Brain microvascular endothelial cell (primary cell): Measurements from ENCODE around the gene SMIM35.
"Not testable (repeated sequence)": the region's sequence is repeated elsewhere in the genome, so short reads cannot be mapped to it uniquely, and the experiment has no call there.

Experiments
- DNase-seq: peaks from one replicate; pipeline ENCODE4 v3.0.0-alpha.2; 2020
- H3K27ac ChIP-seq: fragments of 250-450 bp; sonication (Bioruptor Pico); 2 replicates; pipeline ENCODE4 v1.5.1; 2020; ENCODE audit warnings: mild to moderate bottlenecking, moderate library complexity
- H3K27me3 ChIP-seq: fragments of 250-450 bp; sonication (Bioruptor Pico); replicated peaks from 2 replicates; pipeline ENCODE4 v1.5.1; 2020; ENCODE audit warnings: mild to moderate bottlenecking
- H3K36me3 ChIP-seq: fragments of 250-450 bp; sonication (Bioruptor Pico); replicated peaks from 2 replicates; pipeline ENCODE4 v1.5.1; 2020; ENCODE audit warnings: mild to moderate bottlenecking
- H3K4me3 ChIP-seq: 2 replicates; pipeline ENCODE4 v1.5.1; 2011; ENCODE audit warnings: low read depth, mild to moderate bottlenecking, control low read depth, low read length, moderate library complexity
- CTCF ChIP-seq: IDR thresholded peaks from 2 replicates; pipeline ENCODE4 v1.5.1; 2011; ENCODE audit warnings: low read depth, mild to moderate bottlenecking, moderate library complexity, low read length, control low read depth, inconsistent platforms; ENCODE audit errors: missing control alignments
- in situ Hi-C: cut with HindIII; loops from 2 replicates; pipeline ENCODE4 v1.10.0; 2017; ENCODE audit warnings: low sequenced_read_pairs, low pct_ligation_motif_present

Gene SMIM35

GRCh38 chr11:118068945-118069612 lies 17.7 kb downstream of the SMIM35 start:
- in situ Hi-C loops, result no loop called here
- Histone ChIP-seq H3K27me3 (no peaks in the 10 kb centered on the region), H3K4me3 (no peak overlapping the region), H3K36me3 (no peaks in the 10 kb centered on the region), H3K27ac (no peak overlapping the region)
- no peak for DNase-seq
- TF ChIP-seq CTCF, result no peak

- in situ Hi-C loops, result no loop called here
These were observed 18.4 kb downstream of the SMIM35 start for GRCh38 chr11:118068206-118068944.

GRCh38 chr11:118067006-118067405 lies 19.8 kb downstream of the SMIM35 start:
- Histone ChIP-seq H3K27me3 (no peaks in the 10 kb centered on the region), H3K36me3 (no peaks in the 10 kb centered on the region), H3K27ac (no peak overlapping the region), H3K4me3 (no peak overlapping the region)
- in situ Hi-C loops, result no loop called here
- no peak for TF ChIP-seq CTCF
- DNase-seq, result no peak

More at GRCh38 chr11:118068206-118068944, 18.4 kb downstream of the SMIM35 start:
- H3K4me3 ChIP-seq, result no peak overlapping the region
- no peak for TF ChIP-seq CTCF
- no peaks in the 10 kb centered on the region for H3K27me3 ChIP-seq
- H3K27ac ChIP-seq, result no peak overlapping the region
- H3K36me3 ChIP-seq, result no peaks in the 10 kb centered on the region
- no peak for DNase-seq

- Histone ChIP-seq H3K4me3 (no peak overlapping the region), H3K36me3 (no peaks in the 10 kb centered on the region), H3K27ac (no peak overlapping the region), H3K27me3 (no peaks in the 10 kb centered on the region)
- in situ Hi-C loops, result no loop called here
- no peak for DNase-seq
- TF ChIP-seq CTCF, result no peak
These were observed 21.4 kb downstream of the SMIM35 start for GRCh38 chr11:118065384-118065783.

GRCh38 chr11:118064956-118065355 lies 21.8 kb downstream of the SMIM35 start:
- Histone ChIP-seq H3K27ac (no peak overlapping the region), H3K36me3 (no peaks in the 10 kb centered on the region), H3K27me3 (no peaks in the 10 kb centered on the region), H3K4me3 (no peak overlapping the region)
- in situ Hi-C loops, result no loop called here
- TF ChIP-seq CTCF, result no peak
- no peak for DNase-seq

- DNase-seq, in situ Hi-C loops, H3K36me3 ChIP-seq, H3K27ac ChIP-seq, H3K4me3 ChIP-seq, H3K27me3 ChIP-seq: not testable (repeated sequence)
These were observed 24.1 kb downstream of the SMIM35 start for GRCh38 chr11:118062631-118063030.

- H3K27ac ChIP-seq, H3K27me3 ChIP-seq, in situ Hi-C loops, H3K4me3 ChIP-seq, H3K36me3 ChIP-seq, DNase-seq: not testable (repeated sequence)
These were observed 24.6 kb downstream of the SMIM35 start for GRCh38 chr11:118062181-118062580.
